ENCODE results near the gene CLDN4.

CLDN4 gene

GRCh38 chr7:73882047-73882402, 51.2 kb downstream of the CLDN4 start:
- Histone ChIP-seq H3K4me1 (ENCODE audit: insufficient read depth, low read length) (no peaks in the 10 kb centered on the region), H3K27ac (ENCODE audit: low read length) (no peak overlapping the region), H3K9me3 (ENCODE audit: insufficient read depth, low read length, severe bottlenecking) (no peaks in the 10 kb centered on the region), H2AFZ (ENCODE audit: low read depth, low read length) (no peak overlapping the region), H4K20me1 (ENCODE audit: insufficient read depth, low read length) (no peaks in the 10 kb centered on the region), H3K79me2 (ENCODE audit: insufficient read depth, low read length) (no peaks in the 10 kb centered on the region), H3K4me2 (ENCODE audit: insufficient read depth, low read length) (no peak overlapping the region), H3K9ac (ENCODE audit: low read depth, low read length) (no peak overlapping the region), H3K27me3 (ENCODE audit: insufficient read depth, low read length, poor library complexity) (no peaks in the 10 kb centered on the region), H3K36me3 (ENCODE audit: insufficient read depth, low read length) (no peaks in the 10 kb centered on the region), H3K4me3 (ENCODE audit: low read depth in 1 of 2, low read length in 2 of 2) (no peak overlapping the region)
- DNase-seq: no peak
- no peak for TF ChIP-seq CTCF (IDR thresholded peaks at IDR 0.05; ENCODE audit: borderline replicate concordance, extremely low read depth, low read length, poor library complexity, severe bottlenecking)
- no peak for TF ChIP-seq EZH2 (IDR thresholded peaks at IDR 0.05; ENCODE audit: borderline replicate concordance, low read depth, low read length, severe bottlenecking)
- no peak for ATAC-seq (ENCODE audit: insufficient read depth, low read depth)

All from DND-41 (cell line).